IPS-11a (cell line): ENCODE measurements around the gene NDUFB8.
A peak's percentile ranks its signal among the peaks of the same experiment; 100 is the strongest.
"Not testable (repeated sequence)": the region's sequence is repeated elsewhere in the genome, so short reads cannot be mapped to it uniquely, and the experiment has no call there.

Experiments
- H3K4me3 ChIP-seq: one replicate; pipeline ENCODE4 v1.5.1; 2013; ENCODE audit warnings: low read depth, low read length, control low read depth

NDUFB8 gene

DNA sequence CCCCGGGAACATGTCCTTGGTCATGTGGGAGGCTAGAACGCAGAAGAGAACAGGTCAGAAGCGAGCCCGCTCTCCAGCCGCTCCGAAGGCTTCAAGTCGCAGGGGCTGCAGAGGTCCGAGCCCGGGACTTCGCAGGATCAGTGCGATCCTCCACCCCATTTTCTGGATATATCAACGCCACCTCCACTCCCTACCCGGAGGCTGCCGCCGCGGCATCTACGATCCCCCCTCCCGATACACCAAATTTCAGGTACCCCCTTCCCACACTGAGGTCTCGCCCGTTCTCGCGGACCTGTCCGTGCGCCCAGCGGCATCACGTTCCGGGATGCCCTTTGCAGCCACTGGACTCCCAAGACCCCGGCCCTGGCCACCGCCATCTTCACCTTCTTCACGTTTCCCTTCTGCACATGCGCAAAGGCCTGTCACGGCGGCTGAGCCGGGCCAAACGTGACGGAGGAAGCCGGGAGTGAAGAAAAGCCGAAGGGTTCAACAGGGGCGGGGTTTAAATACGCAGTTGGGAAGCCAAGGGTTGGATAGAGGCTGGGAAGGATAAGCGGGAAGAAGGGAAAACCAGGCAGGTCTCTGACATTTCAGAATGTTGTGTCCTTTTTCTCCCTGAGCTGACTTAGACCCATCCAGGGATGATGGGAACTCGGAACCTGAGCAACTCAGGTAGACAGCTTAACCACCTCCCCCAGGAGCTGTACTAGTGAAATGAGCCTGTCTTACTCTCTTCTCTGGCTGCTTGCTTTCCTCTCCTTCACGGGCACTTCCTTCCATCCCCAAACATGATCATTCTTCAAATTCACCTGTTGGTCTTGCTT is at the start of gene NDUFB8:
NDUFB8 (minus strand) TSS at position 397 of the 824 bp plus-strand sequence; CDS start at position 377, 20 bp downstream.
- peak within 1 kb of the TSS; percentile 94 for H3K4me3 ChIP-seq

DNA sequence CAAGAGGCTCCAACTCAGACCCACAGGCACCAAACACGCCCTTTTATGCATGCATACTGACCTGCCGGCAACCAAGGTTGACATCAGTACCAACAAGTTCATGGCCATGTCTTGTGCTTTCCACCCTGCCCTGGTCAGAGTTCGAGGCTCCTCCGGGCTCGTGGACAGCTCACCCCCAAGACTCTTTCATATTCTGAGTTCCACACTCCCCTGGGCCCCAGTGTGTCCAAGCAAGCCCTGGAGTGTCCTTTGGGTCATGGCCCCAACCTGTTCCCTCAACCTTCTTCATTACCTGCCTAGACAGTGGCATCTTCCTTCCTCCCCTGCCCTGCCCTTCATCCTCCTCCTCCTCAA is 46.6 kb upstream of the NDUFB8 start:
- no peak overlapping the region for H3K4me3 ChIP-seq

DNA sequence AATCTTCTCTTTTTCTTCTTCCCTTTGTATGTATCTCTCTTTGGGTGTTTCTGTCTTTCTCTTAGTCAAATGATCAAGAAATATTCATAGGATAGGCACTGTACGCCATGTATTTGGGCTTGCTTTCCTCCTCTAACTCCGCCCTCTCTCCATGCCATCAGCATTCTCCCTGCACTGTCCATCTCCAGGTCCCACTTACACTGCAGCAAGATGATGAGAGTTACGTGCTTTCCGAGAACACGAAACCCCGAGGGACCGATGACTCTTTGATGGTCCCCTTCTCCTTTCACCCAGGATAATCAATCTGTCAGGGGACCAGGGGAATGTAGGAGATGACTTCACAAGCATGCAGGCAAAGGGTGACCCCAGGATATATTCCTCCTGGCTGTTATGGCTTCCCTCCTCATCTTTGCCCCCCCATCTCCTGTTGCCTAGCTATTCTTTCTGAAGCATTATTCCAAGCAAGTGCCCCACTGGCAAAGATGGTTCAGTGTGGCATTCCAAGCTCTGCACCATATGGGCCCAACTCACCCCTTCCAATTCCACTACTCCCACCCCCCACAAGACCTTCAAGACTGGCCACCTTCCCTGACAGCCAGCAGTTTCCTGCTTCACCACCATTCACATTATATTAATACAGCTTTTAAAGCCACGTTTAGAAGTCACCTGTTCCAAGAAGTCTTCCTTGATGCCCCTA is 46.1 kb upstream of the NDUFB8 start:
- H3K4me3 ChIP-seq: no peak overlapping the region

DNA sequence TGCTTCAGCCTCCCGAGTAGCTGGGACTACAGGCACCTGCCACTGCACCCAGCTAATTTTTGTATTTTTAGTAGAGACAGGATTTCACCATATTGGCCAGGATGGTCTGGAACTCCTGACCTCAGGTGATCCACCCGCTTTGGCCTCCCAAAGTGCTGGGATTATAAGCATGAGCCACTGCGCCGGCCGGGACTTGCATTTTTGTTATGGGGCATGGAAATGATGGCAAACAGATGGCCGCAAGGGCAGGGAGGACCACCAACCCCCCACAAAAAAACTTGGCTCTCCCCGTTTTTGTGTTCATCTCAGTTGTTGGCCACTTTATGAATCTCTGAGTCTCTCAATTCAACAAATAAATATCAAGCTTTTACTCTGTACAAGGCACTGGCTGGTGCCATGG is 45.5 kb upstream of the NDUFB8 start:
- not testable (repeated sequence) for H3K4me3 ChIP-seq

DNA sequence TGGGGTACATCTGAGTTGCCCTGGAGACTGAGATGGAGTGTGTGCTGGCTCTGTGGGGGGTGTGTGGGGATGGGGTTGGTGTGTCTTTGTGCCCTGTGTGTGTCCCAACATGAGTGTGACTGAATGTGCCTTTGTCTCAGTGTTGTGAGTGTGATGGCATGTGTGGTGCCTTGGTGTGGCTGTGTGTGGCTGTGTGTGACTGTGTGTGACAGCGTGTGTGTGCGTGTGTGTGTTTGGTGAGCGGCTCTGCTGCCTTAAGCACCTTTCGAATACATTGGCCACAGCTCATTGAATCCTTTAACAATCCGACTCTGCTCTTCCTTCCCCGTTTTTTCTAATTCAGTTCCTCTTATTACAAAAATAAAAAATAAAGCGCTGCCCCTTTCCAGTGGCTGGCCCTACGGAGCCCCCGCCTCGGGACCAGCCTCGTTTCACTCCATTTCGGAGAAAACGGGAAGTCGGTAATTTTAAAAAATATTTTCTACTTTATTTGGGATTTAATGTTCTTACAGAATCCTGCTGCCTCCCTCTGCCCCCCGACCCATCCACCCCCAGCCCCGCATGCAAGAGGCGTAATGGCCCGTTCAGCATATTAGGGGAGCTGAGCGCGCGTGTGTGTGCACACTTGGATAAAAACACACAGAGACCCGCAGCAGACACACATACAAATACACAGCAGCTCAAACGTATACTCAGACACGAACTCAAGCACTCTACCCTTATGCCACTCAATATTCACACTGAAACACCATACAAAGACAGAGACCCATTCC is 41.6 kb upstream of the NDUFB8 start:
- no peak overlapping the region for H3K4me3 ChIP-seq

DNA sequence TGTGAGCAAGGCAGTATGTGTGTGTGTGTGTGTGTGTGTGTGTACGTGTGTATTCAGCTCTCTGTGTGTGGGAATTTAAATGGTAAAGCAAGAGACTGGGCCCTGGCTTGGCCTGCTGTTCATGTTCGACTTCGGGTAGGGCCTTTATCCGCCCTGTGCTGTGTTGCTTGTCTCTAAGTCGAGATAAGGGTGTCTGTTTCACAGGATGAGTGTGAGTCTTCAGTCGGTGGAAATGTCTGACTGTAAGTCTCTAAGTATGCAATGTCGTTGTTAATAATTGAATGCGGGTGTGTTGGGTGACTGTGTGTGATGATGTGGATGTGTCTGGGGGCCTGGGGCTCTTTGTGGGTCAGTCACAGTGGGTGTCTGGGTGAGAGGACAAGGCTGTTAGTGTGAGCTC is 40.8 kb upstream of the NDUFB8 start:
- H3K4me3 ChIP-seq: peak overlapping the region; percentile 69

DNA sequence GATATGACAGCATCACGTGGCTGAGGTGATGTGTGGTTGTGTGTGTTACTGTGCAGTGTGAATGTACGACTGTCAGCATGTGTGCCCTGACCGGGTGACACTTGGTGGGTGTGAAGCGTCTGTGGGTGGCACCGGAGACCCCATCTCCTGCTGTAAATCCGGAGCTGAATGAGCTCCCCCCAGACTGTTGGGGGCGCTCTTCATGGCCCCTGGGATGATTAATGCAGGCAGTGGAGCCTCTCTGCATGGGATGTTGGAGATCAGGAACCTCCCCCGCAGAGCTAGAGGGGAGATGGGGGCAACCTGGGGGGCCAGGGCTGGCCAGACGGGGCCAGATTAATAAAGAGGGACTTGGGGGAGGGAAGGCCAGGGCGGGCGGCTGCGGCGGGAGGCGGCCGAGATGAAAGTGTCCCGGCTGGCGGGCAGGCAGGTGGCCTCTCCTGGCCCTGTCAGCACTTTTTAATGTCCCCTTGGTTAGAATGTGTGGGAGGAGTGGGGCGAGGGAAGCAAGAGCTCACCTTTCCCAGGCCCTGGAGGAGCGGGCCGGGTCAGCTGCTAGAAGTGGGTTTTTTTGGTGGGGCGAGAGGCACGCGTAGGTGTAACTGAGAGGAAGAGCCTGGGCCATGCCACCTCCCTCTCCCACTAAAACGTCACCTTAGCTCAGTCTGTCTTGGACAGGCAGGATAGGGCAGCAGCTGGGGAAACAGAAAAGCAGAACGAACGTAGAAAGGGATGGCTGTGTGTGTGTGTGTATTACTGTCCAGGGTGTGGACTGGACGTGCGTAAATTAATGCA is 40.2 kb upstream of the NDUFB8 start:
- peak overlapping the region; percentile 69 for H3K4me3 ChIP-seq

DNA sequence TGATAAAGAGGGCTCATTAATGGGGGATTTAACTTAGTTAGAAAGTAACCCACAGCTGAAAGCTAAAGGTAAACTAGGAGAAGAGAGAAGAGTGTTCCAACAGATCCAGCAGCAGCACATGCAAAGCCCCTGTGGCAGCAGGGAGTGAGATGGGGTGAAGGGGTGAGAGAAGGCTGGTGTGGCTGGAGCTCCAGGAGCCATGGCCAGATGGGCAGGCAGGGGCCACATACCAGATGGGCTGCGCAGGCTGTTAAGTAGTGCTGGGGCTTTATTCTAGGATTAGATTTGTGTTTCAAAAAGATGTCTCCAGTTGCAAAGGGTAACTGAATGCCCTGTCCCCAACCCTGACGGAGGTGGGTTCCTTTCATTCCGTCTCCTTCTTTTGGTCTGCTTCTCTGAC is 39.2 kb upstream of the NDUFB8 start:
- no peak overlapping the region for H3K4me3 ChIP-seq

DNA sequence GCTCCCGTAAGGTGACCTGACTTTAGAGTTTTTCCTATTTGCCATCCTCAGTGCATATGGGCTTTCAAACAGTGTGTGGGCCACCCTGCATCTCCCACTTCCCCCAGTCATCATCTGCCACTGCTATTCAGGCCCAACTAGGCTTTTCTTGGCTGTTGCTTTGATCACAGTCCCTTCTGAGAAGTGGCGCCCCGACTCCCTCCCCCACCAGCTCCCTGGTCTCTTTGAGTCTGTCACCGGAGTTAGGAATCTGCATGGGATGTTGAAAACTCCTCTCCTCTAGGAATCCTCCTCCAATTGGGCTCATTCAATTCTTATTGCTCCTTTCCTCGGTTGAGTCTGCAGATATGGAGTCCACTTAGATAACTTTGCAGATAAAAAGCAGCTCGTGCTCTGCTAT is 38.2 kb upstream of the NDUFB8 start:
- no peak overlapping the region for H3K4me3 ChIP-seq

DNA sequence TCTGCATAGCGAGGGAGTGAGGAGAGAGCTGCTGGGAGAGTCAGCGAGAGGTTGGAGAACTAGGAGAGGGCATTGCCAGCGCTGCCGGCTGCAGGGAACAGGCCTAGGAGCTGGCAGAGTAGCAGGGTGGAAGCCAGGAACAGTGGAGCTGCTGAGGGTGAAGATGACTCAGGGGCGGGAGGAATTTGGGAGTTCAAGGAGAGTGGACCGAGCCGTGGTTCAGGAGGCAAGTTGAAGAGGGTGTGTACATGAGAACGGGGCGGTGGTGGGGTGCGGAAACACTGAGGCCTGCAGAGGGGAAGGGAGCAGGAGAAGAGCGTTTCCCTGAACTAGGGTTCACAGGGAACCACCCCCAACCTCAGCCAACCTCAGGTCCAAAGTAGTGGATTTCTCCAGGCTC is 37.6 kb upstream of the NDUFB8 start:
- H3K4me3 ChIP-seq: no peak overlapping the region

DNA sequence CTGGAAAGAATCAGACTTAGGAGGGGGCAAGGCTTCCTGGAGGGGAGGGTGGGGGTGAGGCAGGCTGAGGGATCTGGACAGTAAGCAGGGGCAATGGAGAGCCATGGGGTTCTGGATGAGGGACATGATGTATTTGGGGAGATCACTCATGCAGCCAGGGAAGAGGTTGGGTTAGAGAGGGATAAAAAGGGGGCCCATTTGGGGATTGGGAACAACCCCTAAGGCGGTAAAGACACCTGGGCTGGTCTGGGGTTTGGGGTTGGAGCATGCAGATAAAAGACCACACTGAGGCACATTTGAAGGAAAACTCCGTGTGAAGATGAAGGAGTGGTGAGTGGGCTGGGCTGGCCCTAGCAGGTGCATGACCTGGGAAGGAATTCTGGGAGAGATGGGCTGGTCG is 36.9 kb upstream of the NDUFB8 start:
- H3K4me3 ChIP-seq: no peak overlapping the region

DNA sequence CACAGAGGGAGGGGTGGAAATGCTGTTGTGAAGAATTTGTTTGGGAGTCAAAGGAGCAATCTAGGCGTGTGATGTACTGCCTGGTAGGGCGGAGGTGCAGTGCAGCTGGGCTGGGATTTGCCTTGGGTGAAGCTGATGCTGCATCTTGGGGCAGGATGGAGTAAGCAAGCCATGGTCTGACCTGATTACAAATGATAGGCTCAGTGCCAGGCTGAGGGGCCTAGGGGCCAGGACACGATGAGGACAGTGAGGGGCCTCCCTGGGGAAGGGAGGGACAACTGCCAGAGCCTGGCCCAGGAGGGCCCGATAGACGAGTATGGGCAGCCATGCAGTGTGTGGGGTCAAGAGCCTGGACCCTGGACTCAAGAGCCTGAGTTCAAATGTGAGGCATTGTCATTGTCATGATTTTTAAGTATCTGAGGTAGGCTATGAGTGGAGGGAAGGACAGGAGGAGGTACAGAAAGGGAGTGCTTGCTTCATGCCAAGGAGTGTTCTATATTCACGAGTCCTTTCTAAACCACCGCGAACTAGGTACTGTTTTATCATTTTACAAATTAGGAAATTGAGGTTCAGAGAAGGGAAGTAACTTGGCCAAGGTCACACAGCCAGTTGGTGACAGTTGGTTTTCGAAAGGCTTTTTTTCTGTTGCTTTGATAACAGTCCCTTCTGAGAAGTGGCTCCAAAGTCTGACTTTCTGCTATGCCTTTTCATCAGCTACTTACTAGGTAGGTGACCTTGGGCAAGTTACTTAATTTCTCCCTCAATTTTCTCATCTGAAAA is 35.7 kb upstream of the NDUFB8 start:
- no peak overlapping the region for H3K4me3 ChIP-seq

DNA sequence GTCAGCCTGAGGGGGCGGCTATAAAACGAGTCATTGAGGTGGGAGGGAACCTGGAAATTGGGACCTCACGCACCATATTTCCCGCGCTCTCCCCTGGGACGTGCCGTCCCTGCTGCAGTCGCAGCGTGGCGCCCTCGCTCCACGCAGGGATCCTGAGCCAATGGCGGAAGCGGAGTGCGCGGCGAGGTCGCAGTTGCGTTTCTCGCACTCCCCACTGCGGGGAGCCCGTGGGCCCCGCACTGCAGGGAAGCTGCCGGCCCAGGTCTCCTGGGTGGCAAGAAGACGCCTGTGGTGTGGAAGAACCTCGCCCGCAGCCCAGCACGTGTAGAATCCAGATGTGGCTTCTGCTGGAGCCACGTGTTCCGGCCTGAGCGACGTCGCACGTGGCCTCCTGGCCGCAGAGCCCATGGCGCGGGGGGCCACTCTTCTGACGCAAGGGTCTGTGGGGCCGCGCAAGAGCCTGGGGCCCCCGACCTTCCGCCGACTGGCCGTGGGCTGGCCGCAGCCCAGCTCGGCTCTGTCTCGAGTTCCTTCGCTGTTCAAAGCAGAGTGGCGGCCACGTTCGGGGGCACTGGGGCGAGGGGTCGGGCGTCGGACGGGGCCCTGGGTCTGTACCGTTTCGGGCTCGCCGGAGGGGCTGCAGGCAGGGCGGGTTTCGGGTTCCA is 32.5 kb upstream of the NDUFB8 start:
- no peak overlapping the region for H3K4me3 ChIP-seq

DNA sequence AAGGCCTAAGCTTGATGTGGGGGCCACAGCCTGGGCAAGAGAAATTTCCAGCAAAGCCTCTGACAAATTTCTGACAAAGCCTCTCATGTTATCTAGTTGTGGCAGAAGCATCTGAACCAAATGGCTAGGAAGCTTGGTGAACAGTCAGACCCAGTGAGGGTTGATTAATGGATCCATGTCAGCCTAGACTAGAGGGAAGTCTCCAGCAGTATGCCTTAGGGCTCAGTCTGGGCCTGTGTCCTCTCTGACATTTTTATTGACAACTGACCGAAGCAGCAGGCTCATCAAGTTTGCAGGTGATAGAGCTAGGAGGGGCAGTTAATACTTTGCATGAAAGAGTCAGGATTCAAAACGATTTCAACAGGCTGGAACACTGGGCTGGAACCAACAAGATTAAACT is 31.3 kb upstream of the NDUFB8 start:
- no peak overlapping the region for H3K4me3 ChIP-seq

DNA sequence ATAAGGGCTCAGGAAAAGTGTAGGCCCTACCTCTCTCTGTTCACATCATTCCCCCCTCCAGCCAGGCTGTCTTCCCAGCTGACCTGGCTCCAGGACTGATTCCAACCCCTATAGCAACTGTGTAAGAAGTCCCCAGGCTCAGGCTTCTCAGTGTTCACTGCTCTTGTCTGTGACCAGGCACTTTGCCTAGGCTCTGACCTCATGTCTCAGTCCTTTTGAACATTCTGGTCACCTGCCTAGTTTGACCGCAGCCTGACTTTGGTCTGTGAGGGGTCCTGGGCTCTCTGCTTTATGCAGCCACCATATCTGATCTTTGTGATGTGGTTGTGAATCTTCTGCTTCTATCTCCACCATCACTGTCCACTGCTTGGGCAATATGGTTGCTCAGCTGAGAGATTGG is 30.6 kb upstream of the NDUFB8 start:
- no peak overlapping the region for H3K4me3 ChIP-seq

DNA sequence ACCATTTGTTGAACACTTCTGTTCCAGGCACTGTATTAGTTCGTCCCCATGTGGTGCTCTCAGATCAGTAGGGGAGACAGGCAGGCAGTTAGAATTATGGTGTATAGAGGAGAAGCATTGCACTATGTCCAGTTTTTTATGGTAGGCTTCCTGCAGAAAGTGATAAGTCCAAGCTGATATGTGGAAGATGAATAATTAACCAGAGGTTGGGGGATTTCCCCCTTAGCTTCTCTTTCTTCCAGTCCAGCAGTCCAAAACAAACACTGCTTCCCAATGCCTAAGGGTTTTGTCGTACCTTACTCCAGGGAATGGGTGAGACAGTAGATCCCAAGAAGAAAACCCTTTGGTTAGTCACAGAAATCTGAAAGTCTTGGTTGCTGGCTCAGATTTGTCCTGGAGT is 25.2 kb upstream of the NDUFB8 start:
- no peak overlapping the region for H3K4me3 ChIP-seq

DNA sequence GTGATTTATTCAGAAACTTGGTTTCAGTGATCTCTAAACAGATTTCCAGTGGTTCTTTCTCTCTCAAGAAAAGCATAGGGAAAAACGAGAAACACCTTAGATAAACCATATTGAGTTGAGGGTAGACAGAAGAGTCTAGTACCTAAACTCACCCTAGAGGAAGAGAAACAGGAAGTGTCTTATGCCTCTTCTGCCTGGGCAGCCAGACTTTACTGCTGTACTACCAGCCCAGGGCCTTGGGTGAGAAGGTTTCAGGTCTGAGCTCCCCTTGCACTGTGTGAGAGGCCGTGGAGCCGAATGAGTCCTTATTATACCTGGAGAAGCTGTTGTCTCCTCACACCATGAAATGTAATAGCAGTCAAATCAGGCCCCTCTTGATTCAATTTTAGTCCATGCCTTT is 24.3 kb upstream of the NDUFB8 start:
- H3K4me3 ChIP-seq: no peak overlapping the region

DNA sequence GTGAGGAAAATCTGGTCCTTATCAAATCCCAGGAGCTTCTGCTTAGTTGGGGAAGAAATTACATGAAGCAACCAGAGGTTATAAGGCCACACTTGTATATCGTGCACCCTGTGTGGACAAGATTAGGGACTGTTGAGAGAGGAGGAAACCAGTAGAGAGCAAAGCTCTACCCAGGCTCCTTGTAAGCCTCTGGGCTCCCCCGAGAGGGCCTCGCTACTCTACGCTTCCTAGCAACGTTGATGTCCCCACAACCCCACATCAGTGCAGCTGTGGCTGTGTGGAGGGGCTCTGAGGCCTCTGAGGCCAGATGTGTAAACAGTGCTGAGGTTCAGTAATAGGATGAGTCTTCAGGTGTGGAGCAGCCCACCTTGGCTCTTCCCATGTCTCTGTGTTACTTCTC is 22.1 kb upstream of the NDUFB8 start:
- no peak overlapping the region for H3K4me3 ChIP-seq

DNA sequence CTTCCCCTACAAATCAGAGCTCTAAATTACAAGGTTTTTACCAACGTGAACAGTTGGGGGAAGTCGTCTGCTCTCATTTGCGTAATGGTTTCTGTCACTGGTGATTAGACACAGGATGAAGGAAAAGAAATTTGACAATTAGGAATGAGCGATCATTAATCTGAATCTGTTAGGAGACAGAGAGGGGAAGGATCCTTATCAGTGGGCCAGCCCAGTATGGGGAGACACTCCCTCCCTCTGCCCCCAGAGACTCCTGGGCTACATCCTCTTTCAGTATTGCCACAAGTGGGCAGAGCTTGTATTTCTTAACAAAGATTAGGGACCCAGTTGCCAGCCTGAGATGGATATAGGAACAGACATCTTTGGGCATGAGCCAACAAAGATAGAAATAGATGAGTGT is 21.5 kb upstream of the NDUFB8 start:
- no peak overlapping the region for H3K4me3 ChIP-seq

DNA sequence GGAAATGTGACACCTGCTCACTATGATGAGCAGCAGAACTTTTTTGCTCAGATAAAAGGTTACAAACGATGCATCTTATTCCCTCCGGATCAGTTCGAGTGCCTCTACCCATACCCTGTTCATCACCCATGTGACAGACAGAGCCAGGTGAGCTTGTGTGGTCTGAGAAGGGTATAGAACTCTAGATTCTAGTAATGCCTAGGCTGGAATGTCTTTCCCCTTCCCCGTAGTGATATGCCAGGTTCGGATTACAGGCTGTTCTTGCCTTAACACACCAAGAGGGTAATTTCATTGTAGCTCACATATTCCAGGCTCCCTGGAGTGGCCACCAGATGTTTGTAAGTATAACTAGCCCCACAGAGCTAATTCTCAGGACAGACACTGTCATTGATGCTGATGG is 15.3 kb upstream of the NDUFB8 start:
- no peak overlapping the region for H3K4me3 ChIP-seq
